Activated effector memory CD4-positive, alpha-beta T cell treated with Interleukin-2 at 50 U/mL for 16 hours (primary cell): Measurements from ENCODE around the gene AHNAK.
A peak's percentile ranks its signal among the peaks of the same experiment; 100 is the strongest.

Source experiments
- DNase-seq: peaks from one replicate; pipeline ENCODE4 v3.0.0-alpha.2; 2020

Gene AHNAK

DNA sequence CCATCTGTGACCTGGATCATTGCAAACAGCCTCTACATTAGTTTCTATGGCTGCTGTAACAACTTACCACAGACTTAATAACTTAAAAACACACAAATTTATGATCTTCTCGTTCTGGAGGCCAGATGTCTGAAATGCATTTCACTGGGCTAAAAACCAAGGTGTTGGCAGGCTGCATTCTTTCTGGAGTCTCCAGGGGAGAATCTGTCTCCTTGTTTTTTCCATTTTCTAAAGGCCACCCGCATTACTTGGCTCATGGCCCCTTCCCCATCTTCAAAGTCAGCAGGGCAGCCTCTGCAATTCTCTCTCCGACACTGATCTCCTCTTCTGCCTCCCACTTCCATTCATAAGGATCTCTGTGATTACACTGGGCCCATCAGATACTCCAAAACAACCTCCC is 116.2 kb downstream of the AHNAK start:
- DNase-seq, result no peak

DNA sequence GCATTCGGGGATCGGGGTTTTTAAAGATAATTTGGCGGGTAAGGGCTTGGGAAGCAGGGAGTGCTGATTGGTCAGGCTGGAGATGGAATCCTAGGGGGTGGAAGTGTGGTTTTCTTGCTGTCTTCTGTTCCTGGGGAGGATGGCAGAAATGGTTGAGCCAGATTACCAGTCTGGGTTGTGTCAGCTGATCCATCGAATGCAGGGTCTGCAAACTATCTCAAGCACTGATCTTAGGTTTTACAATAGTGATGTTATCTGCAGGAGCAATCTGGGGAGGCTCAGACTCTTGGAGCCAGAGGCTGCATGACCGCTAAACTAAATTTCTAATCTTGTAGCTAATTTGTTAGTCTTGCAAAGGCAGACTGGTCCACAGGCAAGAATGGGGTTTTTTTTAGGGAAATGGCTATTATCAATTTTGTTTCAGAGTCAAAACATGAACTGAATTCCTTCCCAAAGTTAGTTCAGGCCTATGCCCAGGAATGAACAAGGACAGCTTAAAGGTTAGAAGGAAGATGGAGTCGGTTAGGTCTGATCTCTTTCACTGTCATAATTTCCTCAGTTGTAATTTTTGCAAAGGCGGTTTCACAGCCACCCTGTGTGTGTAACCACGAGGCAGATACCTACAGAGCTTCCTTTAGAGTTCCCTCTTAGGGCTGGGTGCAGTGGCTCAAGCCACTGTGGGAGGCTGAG is 117.6 kb downstream of the AHNAK start:
- no peak for DNase-seq

DNA sequence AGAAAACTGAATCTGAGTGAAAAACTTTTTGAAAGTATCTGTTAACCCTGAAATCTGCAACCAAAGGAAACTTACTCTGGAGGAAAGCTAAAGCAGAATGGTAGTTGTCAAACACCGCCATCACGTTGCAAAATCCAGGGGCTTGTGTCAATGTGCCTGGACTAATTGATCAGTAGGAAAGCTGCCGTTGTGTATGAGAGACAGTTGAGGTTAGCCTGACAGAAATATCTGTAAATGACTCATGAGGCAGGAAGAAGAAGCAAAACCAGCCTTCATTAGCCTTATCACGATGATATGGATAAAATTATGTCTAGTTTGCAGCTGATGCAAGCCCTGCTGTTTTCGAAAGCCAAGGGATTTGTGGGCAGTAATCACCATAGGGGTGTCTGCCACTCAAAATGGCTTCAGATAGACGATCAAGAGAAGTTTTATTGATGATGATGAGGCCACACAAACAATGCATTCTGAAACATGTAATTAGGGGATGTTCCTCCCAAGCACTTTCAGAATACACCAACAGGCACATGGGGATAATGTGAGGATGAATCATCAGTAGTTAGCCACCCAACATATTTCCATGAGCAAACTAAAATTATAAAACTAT is 118.9 kb downstream of the AHNAK start:
- DNase-seq, result no peak

DNA sequence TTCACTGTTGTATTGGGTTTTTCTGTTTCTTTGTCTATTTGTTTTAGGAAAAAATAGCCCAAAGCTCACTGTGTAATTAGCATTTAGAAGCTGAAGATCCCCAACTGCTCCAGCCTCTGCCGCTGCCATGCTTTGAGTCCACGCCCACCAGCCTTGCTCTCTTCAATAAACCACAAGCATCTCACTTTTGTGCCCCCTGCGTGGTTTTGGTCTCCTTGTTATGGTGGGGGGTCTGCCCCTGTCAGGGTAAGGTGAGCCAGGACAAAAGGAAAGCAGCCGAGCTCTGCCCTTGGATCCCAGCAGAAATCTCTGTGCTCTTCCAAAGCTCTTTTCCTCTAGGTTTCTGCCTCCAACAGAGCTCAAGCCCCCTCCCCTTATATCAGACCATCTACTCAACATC is 123.6 kb downstream of the AHNAK start:
- no peak for DNase-seq

DNA sequence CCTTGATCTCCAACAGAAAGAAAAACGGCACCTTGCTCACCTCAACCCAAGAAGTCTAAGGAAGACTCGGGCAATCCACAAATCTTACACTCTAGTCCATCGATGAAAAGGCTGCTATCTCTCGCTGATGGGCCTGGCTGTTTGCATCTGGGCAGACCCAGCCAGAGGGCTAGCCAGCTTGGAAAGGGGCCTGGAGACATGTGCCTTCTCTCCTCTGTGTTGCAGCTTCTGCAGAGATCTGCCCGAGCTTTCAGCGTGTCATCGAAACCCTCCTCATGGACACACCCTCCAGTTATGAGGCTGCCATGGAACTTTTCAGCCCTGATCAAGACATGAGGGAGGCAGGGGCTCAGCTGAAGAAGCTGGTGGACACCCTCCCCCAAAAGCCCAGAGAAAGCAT is 124.6 kb downstream of the AHNAK start:
- DNase-seq, result no peak

DNA sequence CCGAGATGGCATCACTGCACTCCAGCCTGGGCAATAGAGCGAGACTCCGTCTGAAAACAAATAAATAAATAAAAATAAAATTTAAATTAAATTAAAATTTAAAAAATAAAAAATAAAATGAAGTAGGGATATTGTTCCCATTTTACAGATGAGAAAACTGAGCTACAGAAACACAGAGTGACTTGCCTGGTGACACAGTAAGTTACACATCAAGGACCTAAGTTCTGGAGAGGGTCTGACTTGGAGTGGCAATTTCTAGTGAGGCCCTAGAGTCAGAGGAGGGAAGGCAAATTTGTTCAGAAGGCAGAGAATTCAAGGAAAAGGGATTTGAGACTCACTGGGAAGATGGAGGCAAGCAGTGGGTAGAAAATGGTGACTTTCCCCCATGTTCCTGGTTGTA is 125.7 kb downstream of the AHNAK start:
- DNase-seq, result no peak

DNA sequence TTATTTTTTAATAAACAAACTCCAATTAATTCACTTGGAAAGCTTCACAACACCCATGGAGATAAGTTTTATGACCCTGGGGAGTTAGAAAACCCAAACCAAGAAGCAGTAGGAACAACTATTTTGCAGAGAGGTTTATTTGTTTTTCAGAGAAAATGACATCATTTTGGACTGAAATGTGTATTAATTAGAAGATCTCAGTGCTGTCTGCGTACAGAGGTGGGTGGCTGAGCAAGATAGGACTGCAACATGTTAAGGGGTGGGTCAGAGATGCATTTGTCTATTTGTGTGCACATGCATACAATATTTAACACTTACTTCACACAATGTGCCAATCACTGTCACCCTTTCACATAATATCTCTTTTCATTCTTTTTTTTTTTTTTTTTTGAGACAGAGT is 126.7 kb downstream of the AHNAK start:
- DNase-seq, result no peak

DNA sequence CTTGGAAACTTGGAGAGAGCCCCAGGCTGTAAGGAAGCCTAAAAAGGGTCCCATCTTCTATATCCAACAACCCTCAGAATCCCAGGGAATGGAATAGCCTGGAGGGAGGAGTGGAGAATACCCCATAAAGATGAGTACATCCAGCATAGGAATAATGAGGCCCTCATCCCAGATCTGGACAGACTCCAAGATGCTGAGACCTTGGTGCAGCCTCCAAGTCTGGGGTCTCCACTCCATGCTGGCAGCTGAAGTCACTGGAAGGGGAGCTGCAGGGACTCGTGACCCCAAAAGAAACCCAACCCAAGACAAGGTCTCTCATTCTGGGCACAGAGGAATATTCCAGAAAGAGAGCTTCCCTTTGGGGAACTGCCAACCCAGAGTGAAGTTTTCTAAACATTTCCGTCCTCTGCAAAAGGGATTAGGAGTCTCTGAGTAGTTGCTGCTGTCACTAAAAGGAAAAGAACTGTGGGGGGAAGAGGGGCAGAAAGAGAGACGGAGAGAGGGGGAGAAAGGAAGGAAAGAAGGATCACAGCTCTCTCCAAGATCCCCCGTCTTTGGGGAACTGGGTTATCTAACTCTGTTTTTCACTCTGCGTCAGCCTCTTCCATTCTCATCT is 127.2 kb downstream of the AHNAK start:
- DNase-seq, result no peak

DNA sequence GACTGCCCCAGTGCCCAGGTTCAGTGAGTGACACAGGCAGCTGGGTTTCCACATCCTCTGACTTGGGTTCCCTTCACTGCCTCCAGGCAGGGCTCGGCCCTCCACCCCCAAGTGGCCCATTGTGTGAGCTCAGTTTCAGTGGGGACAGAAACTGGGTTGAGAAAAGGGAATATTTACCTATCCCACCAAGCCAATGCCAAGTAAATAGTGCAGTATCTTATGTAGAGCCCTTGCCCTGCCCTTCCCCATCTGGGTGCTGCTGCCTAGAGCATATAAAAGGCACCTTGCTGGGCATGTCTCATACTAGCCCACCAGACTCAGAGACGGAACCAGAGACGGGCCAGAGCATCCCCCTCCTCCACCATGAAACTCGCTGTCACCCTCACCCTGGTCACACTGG is 127.9 kb downstream of the AHNAK start, which contains the start of gene SCGB1A1:
Gene SCGB1A1 (plus strand): TSS at position 301 of the 400 bp plus-strand sequence. CDS start 63 bp downstream, at position 364.
- no peak for DNase-seq

DNA sequence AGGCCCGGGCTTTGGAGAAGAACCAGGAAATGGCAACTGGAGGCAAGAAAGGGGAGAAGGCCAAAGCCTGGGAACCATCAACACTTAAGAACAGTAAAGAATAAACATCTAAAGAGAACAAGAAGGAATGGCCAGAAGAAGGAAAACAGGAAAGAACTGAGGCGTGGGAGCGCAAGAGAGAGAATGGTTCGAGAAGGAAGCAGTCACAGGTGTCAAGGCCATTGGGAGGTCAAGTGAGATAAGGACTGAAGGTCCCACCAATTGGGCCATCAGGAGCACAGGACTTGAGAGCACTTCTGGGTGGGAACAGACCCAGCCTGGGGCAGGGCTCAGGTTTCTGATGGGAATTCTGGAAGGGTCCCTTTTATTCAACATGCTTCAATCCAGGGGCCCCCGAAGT is 128.5 kb downstream of the AHNAK start:
- no peak for DNase-seq

DNA sequence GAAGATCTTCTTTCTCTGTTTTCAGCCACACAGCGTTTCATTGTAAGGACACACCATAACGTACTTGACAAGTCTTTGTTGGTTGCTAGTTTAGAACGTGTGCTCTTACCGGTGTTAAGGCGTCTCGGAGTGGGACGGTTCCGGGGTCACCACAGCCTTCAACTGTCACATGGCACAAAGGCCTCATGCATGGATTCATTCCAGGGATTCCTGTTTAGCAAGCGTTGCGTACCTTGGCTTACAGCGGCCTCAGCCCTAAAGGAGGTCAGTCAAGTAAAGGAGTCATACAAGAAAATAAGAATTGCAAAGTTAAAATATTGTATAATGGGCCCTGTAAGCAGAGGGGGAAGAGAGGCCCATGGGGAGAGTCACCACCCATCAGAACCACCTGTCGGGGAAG is 130.0 kb downstream of the AHNAK start:
- no peak for DNase-seq

DNA sequence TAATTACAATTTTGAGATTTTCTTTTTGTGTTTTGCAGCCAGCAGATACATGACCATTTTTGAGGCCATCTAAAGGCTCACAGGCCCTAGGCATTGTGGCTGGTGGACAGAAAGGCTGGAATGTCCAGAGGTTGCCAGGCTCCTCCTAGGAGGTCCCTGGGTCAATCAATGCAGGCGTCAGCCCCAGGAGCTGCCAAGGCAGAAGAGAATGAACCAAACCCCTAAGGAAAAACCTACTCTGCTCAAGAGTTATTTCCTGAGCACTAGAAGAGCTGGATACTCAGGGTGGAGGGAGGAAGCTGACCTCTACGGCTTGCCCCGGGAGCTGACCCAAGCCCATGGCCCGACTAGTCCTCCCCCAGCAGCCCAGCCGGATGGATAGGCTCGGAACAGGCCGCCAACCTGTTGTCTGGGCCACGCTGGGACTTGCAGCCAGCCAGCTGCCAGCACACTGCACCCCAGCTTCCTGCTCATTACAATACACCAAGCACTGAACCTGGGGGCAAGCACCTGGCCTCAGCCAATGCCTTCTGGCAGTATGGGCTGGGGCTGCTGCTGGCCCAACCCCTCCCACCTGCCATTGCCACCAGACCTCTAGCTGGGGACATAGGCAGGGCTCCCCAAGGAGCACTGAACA is 133.4 kb downstream of the AHNAK start:
- DNase-seq, result no peak

DNA sequence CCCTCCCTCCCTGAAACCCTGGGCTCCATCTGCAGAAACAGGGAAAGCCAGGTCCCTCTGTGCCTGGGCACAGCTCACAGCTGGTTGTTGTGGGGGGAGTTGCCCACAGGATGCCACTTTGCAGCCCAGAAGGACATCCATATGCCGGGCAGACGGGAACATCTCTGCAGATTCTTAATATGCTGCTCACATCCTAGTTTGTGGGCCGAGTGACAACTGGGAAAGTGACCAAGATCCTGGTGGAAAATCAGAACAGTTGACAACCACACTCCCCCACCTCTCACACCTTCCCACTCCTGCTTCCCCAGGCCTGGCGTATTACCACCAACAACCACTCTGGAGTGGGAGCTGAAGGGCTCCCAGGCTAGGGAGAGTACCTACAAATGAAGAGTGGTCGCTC is 135.1 kb downstream of the AHNAK start:
- DNase-seq, result no peak

DNA sequence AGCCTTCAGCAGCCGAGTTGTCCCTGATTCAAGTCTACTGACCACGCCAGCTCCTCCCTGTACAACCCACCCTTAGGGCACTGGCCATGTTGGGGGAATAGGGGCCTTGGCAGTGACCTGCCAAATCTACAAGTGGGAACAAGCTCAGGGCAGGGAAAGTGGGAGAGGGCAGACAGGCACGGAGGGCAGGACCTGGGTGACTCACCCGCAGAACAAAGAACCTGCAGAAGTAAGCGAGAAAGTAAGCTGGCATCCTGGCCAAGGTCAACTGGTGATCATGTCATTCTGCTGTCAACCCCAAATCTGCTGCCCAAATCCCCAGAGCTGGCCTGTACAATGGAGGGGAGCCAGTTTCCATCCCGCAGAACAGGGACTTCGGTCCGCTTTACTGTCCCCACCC is 135.6 kb downstream of the AHNAK start:
- DNase-seq, result no peak

DNA sequence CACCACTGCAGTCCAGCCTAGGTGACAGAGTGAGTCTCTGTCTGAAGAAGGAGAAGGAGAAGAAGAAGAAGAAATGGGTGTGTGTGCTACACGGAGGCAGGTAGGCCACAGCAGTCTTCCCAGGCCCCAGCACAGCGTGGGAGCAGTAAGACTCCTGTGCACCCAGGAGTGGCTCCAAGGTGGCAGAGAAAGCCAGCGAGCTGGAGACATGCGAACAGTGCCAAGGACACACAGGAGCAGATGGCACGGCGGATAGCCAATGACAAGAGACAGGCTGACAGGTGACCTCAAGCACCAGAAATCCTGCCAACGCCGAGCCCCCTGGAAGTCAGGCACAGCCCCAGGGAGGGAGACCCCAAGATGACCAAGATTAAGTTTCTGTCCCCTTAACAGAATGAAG is 136.8 kb downstream of the AHNAK start:
- no peak for DNase-seq

DNA sequence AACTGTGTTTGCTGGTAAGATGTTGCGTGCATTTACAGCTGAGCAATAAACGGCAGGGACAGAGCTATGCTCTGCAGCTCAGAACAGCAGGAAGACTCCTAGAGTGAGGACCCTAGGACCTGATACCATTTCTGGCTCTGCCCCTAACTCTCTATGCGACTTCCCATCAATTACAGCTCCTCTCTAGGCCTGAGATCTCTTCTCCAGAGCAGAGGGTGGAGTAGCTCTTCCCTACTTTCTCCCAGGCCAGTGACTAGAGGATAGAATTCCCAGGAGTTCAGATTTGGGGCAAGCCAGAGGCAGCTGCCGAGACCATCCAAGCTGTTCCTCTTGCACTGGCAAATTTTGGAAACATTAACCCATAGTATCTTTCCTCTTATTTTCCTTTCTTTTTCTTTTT is 140.6 kb downstream of the AHNAK start:
- no peak for DNase-seq

DNA sequence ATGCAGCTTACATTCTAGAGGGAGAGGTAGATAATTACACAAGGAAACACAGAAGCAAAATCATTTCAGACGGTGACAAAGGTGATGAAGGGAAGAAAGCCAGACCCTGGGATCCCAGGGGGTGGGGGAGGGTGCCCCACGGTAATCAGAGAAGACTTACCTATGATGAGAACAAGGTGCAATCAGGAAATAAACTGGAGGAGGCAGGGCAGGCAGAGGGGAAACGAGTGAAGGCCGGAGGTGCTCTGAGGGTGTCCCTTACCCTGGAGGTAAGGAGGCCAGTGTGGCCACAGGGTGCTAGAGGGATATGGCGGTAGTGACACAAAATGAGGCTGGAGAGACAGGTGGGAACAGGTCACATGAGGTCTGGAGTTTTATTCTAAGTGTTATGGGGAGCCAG is 141.7 kb downstream of the AHNAK start:
- no peak for DNase-seq

DNA sequence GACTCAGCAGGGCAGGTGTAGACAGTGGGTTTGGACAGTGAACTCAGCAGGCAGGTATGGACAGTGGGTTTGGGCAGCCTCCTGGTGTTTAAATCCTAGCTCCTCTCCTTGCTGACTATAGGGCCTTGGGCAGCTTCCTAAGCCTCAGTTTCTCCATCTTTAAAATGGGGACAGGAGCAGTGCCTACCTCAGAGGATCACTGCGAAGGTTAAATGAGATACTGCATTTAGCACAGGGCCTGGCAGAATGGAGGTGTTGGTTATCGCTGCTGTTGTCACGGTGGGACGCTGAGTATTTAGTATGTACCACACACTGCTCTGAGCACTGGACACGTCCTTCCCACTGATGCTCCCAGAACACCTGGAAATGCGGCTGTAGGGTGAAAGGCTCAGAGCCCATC is 142.2 kb downstream of the AHNAK start:
- DNase-seq, result no peak

DNA sequence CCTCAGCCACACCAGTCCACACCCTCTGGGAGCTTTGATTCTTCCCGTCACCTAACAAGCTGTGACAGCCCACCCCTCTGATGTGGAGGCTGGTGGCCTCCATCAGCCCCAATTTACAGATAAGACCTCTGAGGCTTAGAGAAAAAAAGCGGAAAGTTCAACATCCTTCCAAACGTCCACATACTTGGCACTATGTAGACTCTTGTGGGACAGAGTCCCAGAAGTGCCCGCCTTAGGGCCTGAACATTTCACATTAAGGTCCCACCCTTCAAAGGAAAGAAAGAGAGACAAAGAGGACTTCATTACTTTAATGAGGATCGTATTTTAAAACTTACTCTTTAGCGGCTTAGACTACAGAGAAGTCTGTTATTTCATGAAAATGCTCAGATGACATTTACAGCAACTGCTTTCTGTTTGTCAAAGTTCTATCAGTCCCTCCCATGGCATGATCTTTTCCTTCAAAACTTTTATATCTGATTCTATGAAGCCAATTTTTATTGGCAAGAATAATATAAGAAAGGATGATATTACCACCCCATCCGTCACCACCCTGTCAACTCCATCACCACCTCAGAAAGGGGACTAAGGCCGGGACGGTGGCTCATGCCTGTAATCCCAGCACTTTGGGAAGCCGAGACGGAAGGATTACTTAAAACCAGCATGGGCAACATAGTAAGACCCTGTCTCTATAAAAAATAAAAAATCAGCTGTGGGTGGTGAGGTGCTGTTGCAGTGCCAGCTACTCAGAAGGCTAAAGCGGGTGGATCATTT is 143.5 kb downstream of the AHNAK start:
- DNase-seq, result no peak

DNA sequence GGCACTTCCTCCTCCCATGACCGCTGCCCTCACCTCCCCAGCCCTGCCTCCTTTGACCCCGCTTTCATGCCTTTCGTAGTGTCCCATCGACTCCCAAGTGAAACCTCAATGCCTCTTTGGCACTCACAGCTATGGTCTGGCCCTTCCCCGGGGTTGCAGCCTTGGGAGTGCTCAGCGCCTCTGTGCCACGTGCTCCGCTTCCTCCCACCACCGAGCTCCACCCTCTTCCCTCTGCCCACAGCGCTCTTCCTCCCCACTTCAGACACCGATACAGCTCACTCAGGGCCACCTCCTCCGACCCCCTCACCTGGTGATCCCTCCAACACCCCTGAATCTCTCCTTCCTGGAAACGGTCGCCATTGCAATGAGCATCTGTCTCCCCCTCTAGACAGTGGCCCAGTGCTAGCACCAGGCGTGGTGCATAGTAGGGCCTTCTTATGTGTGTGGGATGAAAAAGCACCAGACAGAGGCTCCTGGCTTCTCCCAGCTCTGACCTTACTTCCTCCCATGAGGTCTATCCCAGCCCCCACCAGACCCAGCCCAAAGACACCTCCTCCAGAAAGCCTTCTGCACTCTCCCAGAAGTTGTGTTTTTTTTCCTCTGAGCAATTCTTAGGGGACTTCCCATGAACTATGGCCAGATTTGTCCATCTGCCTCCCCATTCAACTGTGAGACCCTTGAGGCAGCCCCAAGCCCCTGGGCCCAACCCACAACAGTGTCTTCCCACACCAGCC is 144.2 kb downstream of the AHNAK start:
- peak; percentile 55 for DNase-seq

DNA sequence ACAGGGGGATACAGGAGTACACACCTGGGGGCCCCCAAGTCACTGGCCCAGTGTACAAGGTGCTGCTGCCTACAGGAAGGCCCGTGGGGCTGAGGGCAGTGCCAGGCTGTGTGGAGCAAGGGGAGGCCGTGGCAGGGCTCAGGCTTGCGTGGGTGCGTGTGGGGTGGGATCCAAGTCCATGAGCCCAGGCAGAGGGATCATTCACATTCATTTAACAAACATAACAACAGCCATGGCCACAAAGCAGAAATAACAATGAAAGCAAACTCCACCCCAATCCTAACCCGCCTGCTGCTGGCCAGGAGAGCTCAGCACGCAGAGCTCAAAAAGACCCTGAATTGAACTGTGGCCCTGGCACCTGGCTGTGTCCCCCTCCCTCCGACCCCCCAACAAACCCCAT is 144.8 kb downstream of the AHNAK start:
- no peak for DNase-seq

DNA sequence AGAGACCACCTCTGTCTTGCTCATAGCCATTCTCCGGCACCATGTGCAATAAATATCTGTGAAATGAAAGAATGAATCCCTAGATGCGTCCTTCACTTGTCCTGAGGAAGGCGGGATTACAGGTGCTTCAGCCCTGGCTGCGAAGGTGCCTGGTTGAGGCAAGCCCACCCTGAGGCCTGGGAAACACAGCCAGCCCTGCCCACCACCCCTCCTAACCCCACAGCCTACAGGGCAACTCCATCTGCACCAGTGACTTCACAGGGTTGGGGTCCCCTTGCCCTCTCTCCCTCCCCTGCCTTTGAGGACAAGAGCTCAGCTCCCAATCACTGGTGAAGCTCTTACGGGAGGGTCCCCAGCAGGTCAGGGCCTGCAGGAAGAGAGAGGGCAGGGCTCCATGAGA is 145.2 kb downstream of the AHNAK start:
- DNase-seq, result no peak

DNA sequence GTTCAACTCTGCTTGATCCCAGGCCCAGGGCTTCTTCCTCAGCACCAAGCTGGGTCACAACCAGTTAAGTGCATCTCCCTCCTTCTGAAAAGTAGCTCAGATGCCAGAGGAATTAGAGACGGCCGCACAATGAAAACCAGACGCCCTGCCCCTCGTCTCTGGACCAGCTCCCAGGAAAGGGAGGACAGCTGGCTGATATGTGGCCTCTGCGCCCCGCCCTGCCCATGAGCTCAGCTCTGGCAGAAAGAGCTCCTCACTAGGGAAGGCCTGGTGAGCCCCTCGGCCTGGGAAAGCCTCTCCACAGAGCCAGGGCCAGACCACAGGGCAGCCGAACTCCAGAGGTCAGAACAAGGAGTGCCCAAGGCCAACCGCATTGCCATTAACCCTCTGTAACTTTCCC is 145.8 kb downstream of the AHNAK start:
- DNase-seq, result no peak
